Activated T-cell treated with anti-CD3 and anti-CD28 coated beads, Interleukin-2, amount 50 U/mL, for 4 hours (primary cell): ENCODE data around the gene NPDC1. TPM values are rescaled to one million over a fixed set of nuclear protein-coding genes. Genes with fewer than 3 reads are reported as not detected.
A peak's percentile ranks its signal among the peaks of the same experiment; 100 is the strongest.

Source experiments
- ATAC-seq, 2 donors: fragments of 200-7000 bp; cut with Tn5 transposase; one replicate each; pipeline ENCODE4 v1.10.0; 2021
- DNase-seq: peaks from one replicate; pipeline ENCODE4 v3.0.0-alpha.2; 2020
- H3K27me3 Mint-ChIP-seq: one replicate; pipeline ENCODE4 v1.8.0; 2021; ENCODE audit warnings: low read depth, mixed read lengths
- H3K36me3 Mint-ChIP-seq: one replicate; pipeline ENCODE4 v1.8.0; 2022; ENCODE audit warnings: mixed read lengths; ENCODE audit not compliant: insufficient read depth
- H3K4me1 Mint-ChIP-seq: one replicate; pipeline ENCODE4 v1.8.0; 2021; ENCODE audit warnings: low read depth, mixed read lengths
- H3K4me3 Mint-ChIP-seq: one replicate; pipeline ENCODE4 v1.8.0; 2021; ENCODE audit warnings: mild to moderate bottlenecking, moderate library complexity, mixed read lengths
- H3K9me3 Mint-ChIP-seq: one replicate; pipeline ENCODE4 v1.8.0; 2021; ENCODE audit warnings: mixed read lengths
- total RNA-seq, 3 donors: library from RNA; stranded (reverse); gene quantifications; one replicate each; pipeline ENCODE4 v1.2.1, GENCODE V29; 2021

Gene NPDC1, protein sequence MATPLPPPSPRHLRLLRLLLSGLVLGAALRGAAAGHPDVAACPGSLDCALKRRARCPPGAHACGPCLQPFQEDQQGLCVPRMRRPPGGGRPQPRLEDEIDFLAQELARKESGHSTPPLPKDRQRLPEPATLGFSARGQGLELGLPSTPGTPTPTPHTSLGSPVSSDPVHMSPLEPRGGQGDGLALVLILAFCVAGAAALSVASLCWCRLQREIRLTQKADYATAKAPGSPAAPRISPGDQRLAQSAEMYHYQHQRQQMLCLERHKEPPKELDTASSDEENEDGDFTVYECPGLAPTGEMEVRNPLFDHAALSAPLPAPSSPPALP
- 10 to 100 TPM; 15.1 to 33.0 (median 23.2) TPM for total RNA-seq

DNA sequence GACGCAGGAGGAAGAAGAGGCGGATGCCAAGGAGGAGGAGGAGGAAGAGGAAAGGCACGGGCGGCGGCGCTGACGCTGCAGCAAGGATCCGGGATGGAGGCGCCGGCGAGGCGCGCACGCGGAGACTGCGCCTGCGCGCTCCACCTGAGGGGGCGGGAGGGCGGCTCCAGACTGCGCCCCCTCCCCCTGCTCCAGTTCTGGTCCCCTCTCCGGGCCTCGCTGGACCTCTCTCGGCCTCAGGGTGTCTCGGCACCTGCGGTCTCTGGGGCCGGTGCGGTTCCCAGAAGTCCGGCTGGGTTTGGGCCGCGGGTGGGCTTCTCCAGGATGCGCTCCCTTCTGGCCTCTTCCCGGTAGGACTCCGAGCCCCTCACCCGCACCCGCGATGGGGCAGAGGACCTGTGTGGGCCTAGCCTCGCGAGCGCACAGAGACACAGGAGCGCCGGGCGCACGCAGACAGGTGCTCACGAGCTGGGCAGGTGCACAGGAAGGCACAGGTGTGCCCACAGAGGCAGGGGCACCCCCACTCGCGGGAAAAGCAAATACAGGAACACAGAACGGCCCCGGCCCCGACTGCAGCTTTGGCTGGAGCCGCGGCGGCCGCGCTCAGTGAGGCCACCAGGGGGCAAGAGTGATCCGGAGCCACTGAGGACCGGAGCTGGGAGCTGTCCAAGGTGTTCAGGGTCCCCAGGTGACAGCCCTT, at the start of gene NPDC1:
TSS of gene NPDC1 (minus strand) at position 90 of the 700 bp plus-strand sequence. CDS start 188 bp downstream, outside the sequence.
- DNase-seq (peak; percentile 73), ATAC-seq (peak; percentile 82 to 84)
- H3K27me3 Mint-ChIP-seq, result peaks cover 52% of the 10 kb centered on the region
- H3K4me1 Mint-ChIP-seq, result peaks cover 16% of the 10 kb centered on the region
- H3K9me3 Mint-ChIP-seq, result no peaks in the 10 kb centered on the region
- H3K36me3 Mint-ChIP-seq, result no peaks in the 10 kb centered on the region
- peak within 1 kb of the TSS; percentile 63 for H3K4me3 Mint-ChIP-seq

DNA sequence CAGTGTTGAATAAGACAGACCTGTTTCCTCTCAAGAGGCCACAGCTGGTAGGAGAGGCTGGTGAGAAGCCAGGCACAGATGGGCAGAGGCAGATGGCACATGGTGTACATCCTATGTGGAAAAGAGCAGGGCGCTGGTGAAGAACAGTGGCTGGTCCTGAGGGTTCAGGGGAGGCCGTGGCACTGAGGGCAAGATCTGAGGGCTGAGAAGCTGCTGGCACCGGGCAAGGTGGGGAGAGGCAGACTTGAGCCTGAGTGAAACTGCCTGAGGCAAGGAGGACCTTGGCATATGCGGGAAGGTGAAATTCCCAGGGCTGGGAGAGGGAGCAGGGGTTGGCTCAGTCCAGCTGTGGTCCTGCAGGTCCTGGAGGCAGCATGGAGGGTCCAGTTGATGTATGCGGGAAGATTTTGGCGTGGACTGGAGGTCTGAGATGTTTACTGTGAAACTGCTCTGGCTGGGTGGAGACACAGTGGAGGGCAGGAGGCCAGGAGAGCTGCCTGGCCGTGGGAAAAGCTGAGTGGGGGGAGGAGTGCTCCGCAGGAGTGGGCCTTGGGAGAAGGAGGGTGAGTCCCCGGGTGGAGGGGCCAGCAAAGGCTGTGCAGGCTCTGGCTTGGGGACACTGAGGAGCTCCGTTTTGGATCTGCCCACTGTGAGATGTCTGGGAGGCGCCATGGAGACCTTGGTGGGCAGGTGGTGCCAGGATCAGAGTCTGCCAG, 43.4 kb upstream of the NPDC1 start:
- DNase-seq (no peak), ATAC-seq (no peak)
- no peaks in the 10 kb centered on the region for H3K27me3 Mint-ChIP-seq
- no peak overlapping the region for H3K4me3 Mint-ChIP-seq
- H3K9me3 Mint-ChIP-seq, result no peaks in the 10 kb centered on the region
- peaks cover 18% of the 10 kb centered on the region for H3K36me3 Mint-ChIP-seq
- H3K4me1 Mint-ChIP-seq, result peaks cover 33% of the 10 kb centered on the region

DNA sequence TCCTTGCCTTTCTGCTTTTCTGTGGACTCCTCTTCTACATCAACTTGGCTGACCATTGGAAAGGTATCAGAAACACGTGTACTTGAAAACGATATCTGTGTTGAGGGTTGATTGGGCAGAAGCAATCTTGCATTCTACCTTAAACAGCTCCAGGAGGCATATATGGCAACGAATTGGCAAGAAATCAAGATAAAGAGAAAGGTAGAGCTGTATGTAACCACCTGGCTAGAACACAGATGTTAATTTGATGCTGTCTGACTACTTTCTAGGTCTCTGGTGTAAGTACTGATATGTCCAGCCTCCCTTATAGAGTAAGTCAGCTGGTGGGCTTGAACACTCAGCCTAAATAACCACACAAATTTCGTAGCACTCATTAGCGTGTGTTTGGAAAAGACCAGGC, 42.1 kb upstream of the NPDC1 start:
- Mint-ChIP-seq H3K36me3 (peaks cover 16% of the 10 kb centered on the region), H3K4me1 (peaks cover 37% of the 10 kb centered on the region), H3K9me3 (no peaks in the 10 kb centered on the region), H3K27me3 (no peaks in the 10 kb centered on the region), H3K4me3 (peak overlapping the region; percentile 87)
- DNase-seq (no peak), ATAC-seq (no peak)

DNA sequence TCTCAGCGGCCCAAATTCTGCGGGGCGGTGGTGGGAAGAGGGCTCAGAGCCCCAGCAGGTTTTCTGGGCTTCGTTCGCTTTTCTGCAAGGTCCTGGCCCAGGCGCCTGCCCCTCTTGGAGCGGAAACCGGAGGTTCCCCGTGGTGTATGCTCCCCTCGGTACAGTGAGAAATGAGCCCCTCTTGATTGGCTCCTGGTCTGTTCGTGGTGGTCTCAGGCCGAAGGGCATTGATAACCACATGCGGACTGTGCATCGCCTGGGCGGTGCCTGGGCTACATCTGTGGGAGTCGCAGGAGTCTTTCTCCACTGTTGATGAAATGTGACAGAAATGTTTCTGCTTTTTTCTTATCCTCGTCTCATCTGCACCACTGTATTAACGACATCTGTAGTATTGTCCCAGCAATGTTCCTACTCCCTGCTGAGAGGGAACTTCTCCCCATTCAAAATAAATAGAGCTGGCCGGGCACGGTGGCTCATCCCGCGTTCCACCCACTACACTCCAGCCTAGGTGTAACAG, 41.5 kb upstream of the NPDC1 start:
- H3K4me3 Mint-ChIP-seq, result peak overlapping the region; percentile 87
- DNase-seq, result no peak
- no peaks in the 10 kb centered on the region for H3K27me3 Mint-ChIP-seq
- peak in 1 of 2 donors; percentile 2 for ATAC-seq
- H3K36me3 Mint-ChIP-seq, result peaks cover 12% of the 10 kb centered on the region
- peaks cover 37% of the 10 kb centered on the region for H3K4me1 Mint-ChIP-seq
- H3K9me3 Mint-ChIP-seq, result no peaks in the 10 kb centered on the region

DNA sequence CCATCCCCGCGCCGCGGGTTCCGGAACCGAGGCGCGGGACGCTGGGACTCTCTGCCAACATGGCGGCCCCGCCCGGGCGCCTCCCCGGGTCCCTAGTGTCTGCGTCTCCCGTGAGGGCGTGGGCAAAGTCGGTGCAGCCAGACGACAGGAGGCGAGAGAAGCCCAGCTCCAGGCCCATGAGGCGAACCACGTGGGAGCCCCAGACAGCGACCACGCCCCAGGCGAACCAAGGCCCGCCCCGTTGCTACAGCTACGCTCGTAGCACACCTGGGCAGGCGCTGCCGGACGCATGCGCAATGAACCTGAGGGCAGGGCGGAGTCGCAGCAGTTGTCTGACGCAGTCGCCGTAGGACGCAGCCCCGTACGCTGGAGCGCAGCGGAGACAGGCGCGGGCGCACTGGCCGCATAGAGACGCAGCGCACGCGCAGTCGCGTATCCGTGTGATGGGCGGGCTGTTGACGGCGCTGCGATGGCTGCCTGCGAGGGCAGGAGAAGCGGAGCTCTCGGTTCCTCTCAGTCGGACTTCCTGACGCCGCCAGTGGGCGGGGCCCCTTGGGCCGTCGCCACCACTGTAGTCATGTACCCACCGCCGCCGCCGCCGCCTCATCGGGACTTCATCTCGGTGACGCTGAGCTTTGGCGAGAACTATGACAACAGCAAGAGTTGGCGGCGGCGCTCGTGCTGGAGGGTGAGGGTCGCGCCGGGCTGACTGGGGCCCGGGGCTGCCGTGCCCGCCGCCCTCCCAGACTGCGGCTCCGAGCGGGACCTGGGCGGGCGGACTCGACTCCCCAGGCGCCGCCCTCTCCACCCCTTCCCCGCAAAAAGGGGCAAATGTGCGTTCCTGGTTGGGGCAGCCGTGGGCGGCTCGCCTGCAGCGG, 40.8 kb upstream of the NPDC1 start, which contains the start of gene MAN1B1:
TSS of gene MAN1B1 (plus strand) at position 455 of the 878 bp plus-strand sequence. CDS start at position 470, 15 bp downstream.
- no peaks in the 10 kb centered on the region for H3K9me3 Mint-ChIP-seq
- peak within 1 kb of the TSS; percentile 87 for H3K4me3 Mint-ChIP-seq
- peaks cover 12% of the 10 kb centered on the region for H3K36me3 Mint-ChIP-seq
- peak; percentile 84 to 89 for ATAC-seq
- H3K4me1 Mint-ChIP-seq, result peaks cover 37% of the 10 kb centered on the region
- H3K27me3 Mint-ChIP-seq, result no peaks in the 10 kb centered on the region
- peak; percentile 100 for DNase-seq

DNA sequence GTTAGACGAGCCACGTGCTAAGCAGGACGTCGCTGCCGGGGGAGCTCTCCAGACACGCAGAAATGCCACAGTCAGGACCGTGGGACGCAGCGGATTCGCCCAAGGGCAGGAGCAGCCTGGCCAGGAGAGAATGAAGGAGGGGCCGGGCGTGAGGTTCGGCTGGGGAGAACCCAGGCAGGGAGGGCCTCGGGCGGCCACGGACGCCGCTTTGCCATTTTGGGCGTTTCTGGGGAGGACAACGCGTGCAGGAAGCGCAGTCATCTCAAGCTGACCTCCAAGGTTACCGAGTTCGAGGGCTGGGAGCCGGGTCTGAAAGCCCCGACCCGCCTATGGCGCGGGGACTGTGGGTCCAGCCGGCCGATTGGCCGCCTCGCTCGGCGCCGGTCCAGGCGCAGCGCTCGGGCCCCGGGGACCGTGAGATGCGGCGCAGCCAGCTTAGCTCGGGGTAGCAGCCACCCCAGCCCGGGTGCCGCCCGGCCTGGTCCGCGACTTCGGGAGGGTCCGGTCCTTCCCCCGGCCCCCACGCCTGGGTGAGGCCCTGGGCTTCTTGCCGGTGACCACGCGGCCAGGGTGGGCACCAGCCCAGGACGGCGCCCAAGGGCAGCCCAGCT, 40.0 kb upstream of the NPDC1 start:
- ATAC-seq, result peak; percentile 3 to 5
- H3K27me3 Mint-ChIP-seq, result no peaks in the 10 kb centered on the region
- H3K9me3 Mint-ChIP-seq, result no peaks in the 10 kb centered on the region
- H3K36me3 Mint-ChIP-seq, result peaks cover 12% of the 10 kb centered on the region
- H3K4me3 Mint-ChIP-seq, result peak overlapping the region; percentile 87
- H3K4me1 Mint-ChIP-seq, result peaks cover 37% of the 10 kb centered on the region
- peak; percentile 24 for DNase-seq

DNA sequence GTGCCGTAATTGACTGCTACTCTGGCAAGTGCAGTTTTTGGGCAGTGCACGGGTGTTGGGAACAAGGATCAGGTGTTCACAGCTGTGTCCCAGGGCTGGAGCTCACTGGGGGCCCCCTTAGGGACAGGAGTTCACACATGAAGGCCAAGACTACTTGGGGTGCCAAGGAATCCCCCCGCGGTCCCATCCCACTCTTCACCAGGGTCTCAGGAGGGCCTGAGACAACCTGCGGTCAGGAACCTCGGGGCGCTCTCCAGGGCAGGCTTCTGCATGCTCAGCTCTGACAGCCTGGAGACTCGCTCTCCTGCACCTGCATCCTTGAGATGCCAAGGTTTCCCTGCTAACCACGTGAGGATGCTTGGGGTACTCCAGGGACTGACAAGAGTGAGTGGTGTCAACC, 38.5 kb upstream of the NPDC1 start:
- ATAC-seq (no peak), DNase-seq (no peak)
- H3K36me3 Mint-ChIP-seq, result peaks cover 10% of the 10 kb centered on the region
- no peaks in the 10 kb centered on the region for H3K9me3 Mint-ChIP-seq
- no peak overlapping the region for H3K4me3 Mint-ChIP-seq
- peaks cover 35% of the 10 kb centered on the region for H3K4me1 Mint-ChIP-seq
- no peaks in the 10 kb centered on the region for H3K27me3 Mint-ChIP-seq

DNA sequence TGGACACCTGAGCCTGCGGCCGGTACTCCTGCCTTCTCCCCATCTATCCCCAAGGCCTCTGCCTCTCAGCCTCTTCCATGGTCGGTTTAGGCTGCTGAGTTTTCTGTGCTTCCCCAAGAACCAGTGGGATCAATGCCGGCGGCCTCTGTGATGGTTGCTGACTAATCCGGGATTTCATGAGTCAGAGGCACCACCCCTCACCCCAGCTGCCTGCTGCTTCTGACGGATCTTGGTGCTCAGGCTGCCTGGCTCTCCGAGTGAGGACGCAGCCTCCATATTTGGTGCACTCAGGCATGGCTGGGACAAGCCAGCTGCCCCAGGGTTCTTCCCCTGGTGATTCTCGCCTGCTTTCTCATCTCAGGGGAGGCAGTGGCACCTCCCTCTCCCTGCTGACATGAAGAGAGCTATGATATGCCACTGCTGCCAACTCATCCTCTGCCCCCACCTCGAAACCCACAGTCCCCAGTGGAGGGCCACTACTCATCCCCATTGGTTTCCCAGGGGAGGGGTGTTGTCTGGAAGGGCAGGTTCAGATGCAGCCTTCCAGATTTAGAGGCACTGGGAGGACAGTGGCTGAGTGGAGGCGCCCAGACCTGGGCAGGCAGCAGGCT, 37.5 kb upstream of the NPDC1 start:
- no peak for DNase-seq
- Mint-ChIP-seq H3K36me3 (peaks cover 2% of the 10 kb centered on the region), H3K4me1 (peaks cover 30% of the 10 kb centered on the region), H3K27me3 (no peaks in the 10 kb centered on the region), H3K4me3 (no peak overlapping the region), H3K9me3 (no peaks in the 10 kb centered on the region)
- no peak for ATAC-seq

DNA sequence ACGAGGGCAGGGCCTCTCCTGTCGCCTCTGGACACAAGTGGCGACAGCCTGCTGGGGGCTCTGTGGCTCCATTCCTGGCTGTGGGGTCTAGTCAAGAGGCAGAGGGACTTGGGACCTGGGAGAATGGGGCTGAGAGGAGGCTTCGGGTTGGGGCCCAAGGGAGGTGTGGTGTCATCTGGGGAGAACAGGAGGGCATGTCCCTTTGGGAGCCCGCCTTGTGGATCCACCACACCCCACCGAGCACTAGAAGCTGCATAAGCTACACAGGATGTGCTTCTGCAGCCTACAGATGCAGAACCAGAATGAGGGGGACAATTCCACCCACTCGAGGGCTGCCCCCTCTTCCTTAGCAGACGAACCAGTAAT, 36.9 kb upstream of the NPDC1 start:
- H3K9me3 Mint-ChIP-seq, result no peaks in the 10 kb centered on the region
- DNase-seq (no peak), ATAC-seq (no peak)
- peaks cover 26% of the 10 kb centered on the region for H3K4me1 Mint-ChIP-seq
- no peaks in the 10 kb centered on the region for H3K27me3 Mint-ChIP-seq
- peaks cover 2% of the 10 kb centered on the region for H3K36me3 Mint-ChIP-seq
- no peak overlapping the region for H3K4me3 Mint-ChIP-seq

DNA sequence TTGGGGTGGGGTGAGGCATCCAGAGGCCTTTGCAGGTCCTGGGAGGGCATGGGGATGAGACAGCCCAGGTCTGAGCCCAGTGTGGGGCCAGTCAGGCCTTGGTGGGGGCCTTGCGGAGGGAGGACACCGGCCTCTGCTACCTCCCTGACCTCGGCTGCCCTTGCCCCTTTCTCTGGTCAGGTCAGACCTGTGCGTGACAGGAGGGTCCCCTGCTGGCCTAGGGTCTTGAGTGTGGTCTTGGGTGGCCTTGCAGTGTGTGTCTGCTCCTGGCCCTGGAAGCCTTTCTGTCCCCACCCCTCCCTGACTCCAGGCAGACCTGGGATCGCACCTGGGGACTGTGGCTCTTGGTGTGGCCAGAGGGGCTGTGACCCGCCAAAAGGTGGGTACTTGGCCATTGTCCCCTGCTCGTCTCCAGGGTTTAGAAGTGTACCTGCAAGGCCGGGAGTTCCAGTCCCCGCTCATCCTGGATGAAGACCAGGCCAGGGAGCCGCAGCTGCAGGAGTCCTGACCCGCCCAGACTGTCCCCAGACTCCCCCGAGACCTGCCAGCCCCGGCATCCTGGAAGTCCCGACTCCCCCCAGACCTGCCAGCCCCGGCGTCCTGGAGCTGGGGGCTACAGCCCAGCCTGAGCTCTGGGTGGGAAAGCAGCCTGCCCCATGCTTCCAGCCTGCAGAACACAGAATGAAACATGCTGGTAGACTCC, 36.4 kb upstream of the NPDC1 start:
- no peak for ATAC-seq
- Mint-ChIP-seq H3K27me3 (no peaks in the 10 kb centered on the region), H3K36me3 (peaks cover 2% of the 10 kb centered on the region), H3K4me3 (no peak overlapping the region), H3K4me1 (peaks cover 21% of the 10 kb centered on the region), H3K9me3 (no peaks in the 10 kb centered on the region)
- DNase-seq, result no peak

DNA sequence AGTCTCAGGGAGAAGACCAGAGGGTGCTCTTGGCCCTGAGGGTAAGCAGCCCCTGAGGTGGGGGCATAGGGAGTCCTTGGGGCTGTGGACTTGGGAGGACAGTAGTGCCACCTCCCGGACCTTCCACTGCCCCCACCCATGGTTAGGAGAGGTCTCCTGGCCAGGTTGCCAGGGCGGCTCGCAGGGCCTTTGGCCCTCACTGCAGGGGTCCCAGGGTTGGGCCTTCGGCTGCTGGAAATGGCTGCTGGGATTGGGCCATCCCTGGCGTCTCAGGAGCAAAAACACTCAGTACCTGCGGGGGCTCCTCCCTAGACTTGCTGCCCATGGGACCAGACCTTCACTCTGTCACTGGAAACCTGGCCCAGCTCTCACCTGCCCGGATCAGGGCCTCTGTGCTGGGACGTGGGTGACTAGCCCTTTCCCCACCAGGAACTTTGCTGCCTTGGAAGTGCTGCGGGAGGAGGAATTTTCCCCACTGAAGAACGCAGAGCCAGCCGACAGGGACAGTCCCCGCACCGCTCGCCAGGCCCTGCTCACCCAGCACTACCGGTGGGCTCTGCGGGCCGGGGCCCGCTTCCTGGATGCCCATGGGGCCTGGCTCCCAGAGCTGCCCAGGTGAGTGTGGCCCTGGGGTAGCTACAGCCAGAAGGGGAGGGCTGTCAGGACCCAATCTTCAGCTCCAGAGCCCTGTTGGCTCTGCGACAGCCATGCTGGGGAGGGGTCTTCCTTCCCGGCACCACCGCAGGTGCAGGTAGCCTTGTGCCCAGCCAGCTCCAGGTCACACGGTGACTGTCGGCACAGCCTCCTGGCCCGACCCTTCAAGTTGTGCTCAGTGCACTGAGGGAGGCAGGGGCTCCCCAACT, 34.5 kb upstream of the NPDC1 start:
- peaks cover 2% of the 10 kb centered on the region for H3K36me3 Mint-ChIP-seq
- no peak for ATAC-seq
- H3K27me3 Mint-ChIP-seq, result no peaks in the 10 kb centered on the region
- H3K9me3 Mint-ChIP-seq, result no peaks in the 10 kb centered on the region
- DNase-seq, result no peak
- no peak overlapping the region for H3K4me3 Mint-ChIP-seq
- peaks cover 17% of the 10 kb centered on the region for H3K4me1 Mint-ChIP-seq

DNA sequence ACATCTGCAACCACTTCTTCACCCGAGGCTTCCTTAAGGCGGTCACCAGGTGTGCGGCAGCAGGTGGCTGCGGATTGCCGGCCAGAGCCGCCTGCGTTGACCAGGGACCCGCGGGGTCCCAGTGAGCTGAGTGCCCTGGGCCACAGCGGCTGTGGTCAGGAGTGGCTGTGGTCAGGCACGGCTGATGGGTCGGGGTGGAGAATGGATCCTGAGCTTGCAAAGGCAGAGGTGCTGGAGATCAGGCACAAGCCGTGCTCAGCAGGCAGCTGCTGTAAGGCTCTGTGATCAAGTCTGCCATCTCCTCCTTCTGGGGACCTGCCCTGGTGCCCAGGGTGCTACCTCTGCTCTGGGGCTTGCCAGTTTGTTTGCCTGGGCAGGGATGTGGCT, 33.4 kb upstream of the NPDC1 start:
- DNase-seq (no peak), ATAC-seq (no peak)
- no peaks in the 10 kb centered on the region for H3K27me3 Mint-ChIP-seq
- peaks cover 9% of the 10 kb centered on the region for H3K4me1 Mint-ChIP-seq
- H3K4me3 Mint-ChIP-seq, result peak overlapping the region; percentile 24
- peaks cover 2% of the 10 kb centered on the region for H3K36me3 Mint-ChIP-seq
- H3K9me3 Mint-ChIP-seq, result no peaks in the 10 kb centered on the region
